HL-60 (cell line): Measurements from ENCODE around the gene DISP1.

ENCODE experiments used
- DNase-seq, 2 experiments: peaks; one replicate each; pipeline ENCODE4 v3.0.0-alpha.2; 2010 to 2020; ENCODE audit warnings: low read depth in 1 of 2, low spot score in 1 of 2
- H3K27ac ChIP-seq: fragments of 250-450 bp; sonication (Bioruptor Pico); replicated peaks from 2 replicates; pipeline ENCODE4 v1.5.1; 2020; ENCODE audit warnings: mild to moderate bottlenecking, moderate library complexity
- H3K27me3 ChIP-seq: fragments of 250-450 bp; sonication (Bioruptor Pico); 2 replicates; pipeline ENCODE4 v1.5.1; 2021; ENCODE audit warnings: mild to moderate bottlenecking, moderate library complexity; ENCODE audit not compliant: insufficient read depth, poor library complexity, severe bottlenecking
- H3K4me3 ChIP-seq: replicated peaks from 2 replicates; pipeline ENCODE4 v1.5.1; 2011; ENCODE audit warnings: mild to moderate bottlenecking, control low read depth, low read length; ENCODE audit not compliant: insufficient read depth
- CTCF ChIP-seq: IDR thresholded peaks from one replicate; pipeline ENCODE4 v1.5.1; 2011; ENCODE audit warnings: low read length, control low read depth, inconsistent platforms; ENCODE audit not compliant: insufficient read depth
- GABPA ChIP-seq: IDR thresholded peaks from 2 replicates; pipeline ENCODE4 v1.6.1; 2012; ENCODE audit warnings: low read depth
- POLR2AphosphoS5 ChIP-seq: IDR thresholded peaks from 2 replicates; pipeline ENCODE4 v1.6.1; 2012; ENCODE audit warnings: low read depth
- REST ChIP-seq: IDR thresholded peaks from 2 replicates; pipeline ENCODE4 v1.6.1; 2012; ENCODE audit warnings: low read depth; ENCODE audit not compliant: insufficient replicate concordance
- SPI1 ChIP-seq: IDR thresholded peaks from 2 replicates; pipeline ENCODE4 v1.6.1; 2012; ENCODE audit warnings: low read depth, mild to moderate bottlenecking, borderline replicate concordance

Gene DISP1

GRCh38 chr1:222833356-222833876 lies 18.6 kb downstream of the DISP1 start:
- no peak overlapping the region for H3K4me3 ChIP-seq
- no peaks in the 10 kb centered on the region for H3K27me3 ChIP-seq
- no peak for DNase-seq
- TF ChIP-seq POLR2AphosphoS5, result no peak
- no peak for TF ChIP-seq REST
- TF ChIP-seq GABPA, result no peak
- no peak for TF ChIP-seq CTCF
- TF ChIP-seq SPI1, result no peak
- no peak overlapping the region for H3K27ac ChIP-seq

GRCh38 chr1:222843469-222844410 lies 28.9 kb downstream of the DISP1 start:
- no peak for TF ChIP-seq GABPA
- no peak for TF ChIP-seq POLR2AphosphoS5
- TF ChIP-seq CTCF, result no peak
- no peak for TF ChIP-seq REST
- TF ChIP-seq SPI1, result no peak
- no peak overlapping the region for H3K4me3 ChIP-seq
- H3K27me3 ChIP-seq, result peaks cover 2% of the 10 kb centered on the region
- H3K27ac ChIP-seq, result no peak overlapping the region
- no peak for DNase-seq

- no peak for TF ChIP-seq GABPA
- TF ChIP-seq CTCF, result no peak
- no peak for TF ChIP-seq REST
- TF ChIP-seq POLR2AphosphoS5, result no peak
- no peak for TF ChIP-seq SPI1
- DNase-seq, result no peak
- H3K27me3 ChIP-seq, result peaks cover 2% of the 10 kb centered on the region
- H3K27ac ChIP-seq, result no peak overlapping the region
- no peak overlapping the region for H3K4me3 ChIP-seq
Observed at GRCh38 chr1:222844411-222844779, 29.6 kb downstream of the DISP1 start.
